HuH-7 (cell line): Measurements from ENCODE around the gene C12orf43.

Experiments
- DNase-seq: peaks from one replicate; pipeline ENCODE4 v3.0.0; 2011; ENCODE audit warnings: low spot score

C12orf43 gene

GRCh38 chr12:121030576-121031212 lies 14.4 kb upstream of the C12orf43 start:
- DNase-seq, result no peak

- DNase-seq, result peak; percentile 57
These were observed 10.2 kb upstream of the C12orf43 start for GRCh38 chr12:121026274-121027045.

- DNase-seq, result no peak
These were observed 9.3 kb upstream of the C12orf43 start for GRCh38 chr12:121025442-121026226.

- DNase-seq, result no peak
These were observed 7.5 kb upstream of the C12orf43 start for GRCh38 chr12:121023799-121024198.

- no peak for DNase-seq
These were observed 6.4 kb upstream of the C12orf43 start for GRCh38 chr12:121022713-121023112.

DNA sequence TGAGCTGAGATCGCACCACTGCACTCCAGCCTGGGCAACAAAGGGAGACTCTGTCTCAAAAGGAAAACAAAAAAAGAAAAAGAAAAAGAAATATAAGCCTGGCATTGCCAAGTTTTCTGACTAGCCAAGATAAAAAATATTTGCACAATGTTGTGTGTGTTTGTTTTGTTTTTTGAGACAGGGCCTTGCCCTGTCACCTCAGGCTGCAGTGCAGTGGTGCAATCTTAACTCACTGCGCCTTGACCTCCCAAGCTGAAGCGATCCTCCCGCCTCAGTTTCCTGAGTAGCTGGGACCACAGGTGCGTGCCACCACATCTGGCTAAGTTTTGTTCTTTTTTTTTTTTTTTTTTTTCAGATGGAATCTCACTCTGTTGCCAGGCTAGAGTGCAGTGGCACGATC lies 5.5 kb upstream of the C12orf43 start:
- DNase-seq, result no peak

DNA sequence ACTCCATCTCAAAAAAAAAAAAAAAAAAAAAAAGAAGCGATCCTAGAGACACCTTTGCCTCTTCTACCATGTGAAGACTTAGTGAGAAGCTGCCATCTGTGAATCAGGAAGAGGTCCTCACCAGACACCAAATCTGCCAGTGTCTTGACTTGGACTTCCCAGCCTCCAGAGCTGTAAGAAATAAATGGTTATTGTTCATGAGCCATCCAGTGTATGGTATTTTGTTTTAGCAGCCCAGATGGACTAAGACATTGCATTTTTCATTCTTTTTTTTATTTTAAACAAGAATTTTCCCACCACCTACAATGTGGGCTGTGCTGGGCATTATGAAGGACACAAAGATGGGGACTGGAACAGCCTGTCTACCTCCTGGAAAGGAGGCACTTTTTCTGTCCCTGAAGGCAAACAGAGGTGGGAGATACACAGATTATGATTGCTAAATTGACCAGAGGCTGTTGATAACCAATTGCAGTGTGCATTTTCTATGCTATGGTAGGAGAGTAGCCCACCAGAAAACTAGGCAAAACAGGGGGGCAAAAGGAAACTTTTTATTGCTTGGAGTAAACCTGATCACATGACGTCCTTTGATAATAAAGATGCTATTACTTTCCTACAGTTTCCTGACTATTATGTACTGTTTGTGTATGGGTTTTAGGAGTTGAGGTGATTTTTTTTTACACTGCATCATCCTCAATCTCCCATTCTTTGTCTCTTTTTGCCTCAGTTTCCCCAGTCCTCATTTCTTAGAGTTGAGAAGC lies 2.8 kb upstream of the C12orf43 start:
- no peak for DNase-seq

DNA sequence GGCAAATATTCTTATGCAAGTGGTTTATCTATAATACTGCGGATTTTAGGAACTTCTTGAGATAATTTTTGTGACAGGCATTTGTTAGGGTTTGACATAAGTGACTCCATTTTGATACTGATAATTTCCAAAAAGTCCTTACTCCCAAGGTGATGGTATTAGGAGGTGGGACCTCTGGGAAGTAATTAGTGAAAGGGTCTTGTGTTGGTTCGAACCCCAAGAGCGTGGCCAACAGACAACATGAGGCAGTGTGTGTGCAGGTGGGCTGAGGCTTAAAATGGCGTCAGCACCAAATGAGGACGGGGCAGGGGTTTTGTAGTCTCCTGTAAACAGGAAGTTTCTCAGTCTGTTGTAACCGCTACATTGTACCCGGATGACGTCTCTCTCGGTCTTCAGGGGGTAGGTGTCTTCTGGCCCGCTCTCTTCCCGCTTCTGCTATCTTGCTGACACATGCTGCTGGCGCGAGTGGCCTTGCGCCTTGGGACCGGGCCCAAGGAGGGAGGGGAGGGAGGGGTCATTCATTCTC lies 1.7 kb upstream of the C12orf43 start:
- no peak for DNase-seq

DNA sequence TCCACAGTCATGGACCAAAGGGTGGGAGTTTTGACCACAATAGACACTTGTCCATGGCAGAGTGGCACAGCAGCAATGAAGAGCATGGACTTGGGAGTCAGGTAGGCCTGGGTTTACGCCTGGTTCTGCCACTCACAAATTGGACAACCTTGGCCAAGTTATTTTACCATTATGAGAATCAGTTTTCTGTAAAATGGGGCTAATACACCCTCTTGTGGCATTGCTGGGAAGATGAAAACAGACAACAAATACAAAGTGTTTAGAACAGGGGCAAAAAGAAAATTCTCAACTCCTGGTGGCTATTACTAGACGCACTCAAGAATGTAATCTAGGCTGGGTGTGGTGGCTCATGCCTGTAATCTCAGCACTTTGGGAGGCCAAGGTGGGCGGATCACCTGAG lies 2.6 kb downstream of the C12orf43 start:
- DNase-seq, result no peak

- DNase-seq, result no peak
These were observed 4.5 kb downstream of the C12orf43 start for GRCh38 chr12:121011820-121012219.

DNA sequence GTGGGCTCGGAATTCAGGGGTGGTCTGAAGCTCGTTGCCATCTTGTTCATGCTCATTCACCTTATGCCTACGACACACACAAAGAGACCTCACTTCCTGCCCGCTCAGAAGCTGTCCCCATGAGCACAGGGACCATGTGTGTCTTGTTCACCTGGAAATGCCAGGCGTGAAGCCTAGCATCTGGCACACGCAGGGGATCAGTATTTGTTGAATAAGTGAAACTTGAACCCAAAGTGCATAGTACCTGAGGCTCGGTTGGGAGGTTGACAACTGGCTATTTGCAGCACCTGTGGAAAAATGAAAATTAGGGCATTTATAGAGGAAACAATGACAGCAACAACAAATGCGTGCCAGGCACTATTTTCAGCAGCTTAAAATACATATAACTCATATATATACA lies 5.4 kb downstream of the C12orf43 start:
- DNase-seq, result no peak

DNA sequence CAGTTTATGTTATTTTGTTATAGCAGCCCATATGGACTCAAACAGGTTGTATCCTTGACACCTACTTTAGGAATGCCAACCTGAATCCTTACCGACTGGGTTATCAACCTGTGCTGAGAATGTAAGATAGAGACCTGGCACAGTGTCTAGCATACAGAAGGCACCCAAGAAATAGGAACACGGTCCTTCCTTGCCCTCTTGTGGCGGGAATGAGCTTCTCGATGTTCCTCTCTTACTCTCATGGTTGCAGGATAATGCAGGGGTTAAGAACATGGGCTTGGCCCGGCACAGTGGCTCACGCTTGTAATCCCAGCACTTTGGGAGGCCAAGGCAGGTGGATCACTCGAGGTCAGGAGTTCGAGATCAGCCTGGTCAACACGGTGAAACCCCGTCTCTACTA lies 6.5 kb downstream of the C12orf43 start:
- peak; percentile 51 for DNase-seq

- no peak for DNase-seq
These were observed 7.8 kb downstream of the C12orf43 start for GRCh38 chr12:121008347-121009098.

DNA sequence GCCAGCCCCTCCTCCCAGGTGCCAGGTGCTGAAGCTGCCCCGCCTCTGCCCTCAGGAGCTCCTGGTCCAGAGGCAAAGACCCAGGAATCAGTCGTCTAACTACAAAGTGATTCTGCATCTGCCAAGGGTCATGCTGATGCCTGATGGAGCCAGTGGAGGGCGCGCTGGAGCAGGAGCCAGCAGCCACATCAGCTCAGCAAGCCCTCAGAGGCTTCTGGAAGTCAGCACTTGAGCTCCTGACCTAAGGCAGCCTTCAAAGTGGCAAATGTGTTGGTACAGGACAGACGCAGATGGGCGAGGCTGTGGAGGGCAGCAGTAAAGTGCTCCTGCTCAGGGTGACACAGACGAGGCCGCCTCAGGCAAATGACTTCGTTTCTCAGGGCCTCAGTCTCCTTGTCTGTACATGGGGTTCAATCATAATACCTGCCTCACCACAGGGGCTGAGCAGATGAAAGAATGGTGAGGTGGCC lies 10.9 kb downstream of the C12orf43 start:
- DNase-seq, result peak; percentile 59

DNA sequence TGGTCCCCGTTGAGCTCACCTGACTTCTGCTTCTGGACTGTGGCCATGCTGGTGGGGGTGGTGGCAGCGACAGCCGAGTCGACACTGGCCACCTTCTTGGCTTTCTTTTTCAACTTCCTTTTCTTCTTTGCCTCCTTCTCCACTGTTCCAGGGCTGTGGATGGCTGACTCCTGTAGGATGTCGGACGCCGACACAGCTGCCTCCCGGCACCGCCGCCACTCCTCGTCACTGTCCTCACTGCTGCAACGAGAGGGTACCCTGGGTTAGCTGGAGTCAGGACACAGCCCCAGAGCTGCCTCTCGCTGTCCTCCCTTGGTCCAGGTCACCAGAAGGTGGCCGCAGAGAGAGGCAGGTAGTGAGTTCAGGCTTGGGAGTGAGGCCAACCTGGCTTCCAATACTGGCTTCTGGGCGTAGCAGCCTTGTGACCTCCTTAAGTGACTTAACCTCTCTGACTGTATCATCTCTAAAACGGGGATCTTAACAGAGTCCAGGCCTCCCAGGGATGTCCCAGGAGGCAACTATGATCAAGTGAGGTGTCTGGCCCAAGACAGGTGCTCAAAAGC lies 12.0 kb downstream of the C12orf43 start:
- DNase-seq, result no peak

DNA sequence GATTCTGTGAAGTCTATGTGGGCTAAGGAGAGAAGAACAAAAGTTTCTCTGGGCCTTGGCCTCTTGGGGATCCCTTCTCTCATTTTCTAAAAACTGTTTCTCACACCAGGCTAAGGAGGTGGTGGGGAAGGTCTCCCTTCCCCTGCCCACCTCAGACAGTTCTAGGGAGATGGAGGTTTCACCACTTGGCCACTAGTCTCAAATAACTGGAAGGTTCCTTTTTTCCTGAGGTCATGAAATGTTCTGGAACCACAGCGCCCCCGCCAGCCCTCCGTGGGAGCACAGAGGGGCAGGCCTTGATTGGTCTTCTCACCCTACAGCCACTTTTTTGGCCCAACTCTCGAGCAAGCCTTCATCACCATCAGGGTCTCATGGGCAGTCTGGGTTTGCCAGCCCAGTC lies 12.6 kb downstream of the C12orf43 start:
- DNase-seq, result peak; percentile 40

DNA sequence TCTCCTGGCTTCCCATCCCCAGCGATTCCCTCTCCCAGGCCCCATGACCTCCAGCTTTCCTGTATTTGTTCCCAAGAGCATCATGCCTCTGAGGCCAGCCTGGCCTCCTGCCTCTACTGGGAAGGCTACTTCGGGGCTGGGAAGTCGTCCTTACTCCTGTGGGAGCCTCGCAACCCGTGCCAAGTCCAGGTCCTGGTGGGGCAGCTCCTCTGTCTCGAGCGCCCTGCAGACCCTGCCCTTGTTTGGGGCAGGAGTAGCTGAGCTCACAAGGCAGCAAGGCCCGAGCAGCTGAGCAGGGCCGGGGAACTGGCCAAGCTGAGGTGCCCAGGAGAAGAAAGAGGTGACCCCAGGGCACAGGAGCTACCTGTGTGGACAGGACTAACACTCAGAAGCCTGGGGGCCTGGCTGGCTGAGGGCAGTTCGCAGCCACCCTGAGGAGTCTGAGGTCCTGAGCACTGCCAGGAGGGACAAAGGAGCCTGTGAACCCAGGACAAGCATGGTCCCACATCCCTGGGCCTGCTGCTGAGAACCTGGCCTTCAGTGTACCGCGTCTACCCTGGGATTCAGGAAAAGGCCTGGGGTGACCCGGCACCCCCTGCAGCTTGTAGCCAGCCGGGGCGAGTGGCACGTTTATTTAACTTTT lies 14.3 kb downstream of the C12orf43 start:
- DNase-seq, result no peak

- DNase-seq, result no peak
These were observed 15.2 kb downstream of the C12orf43 start for GRCh38 chr12:121001060-121001459.

DNA sequence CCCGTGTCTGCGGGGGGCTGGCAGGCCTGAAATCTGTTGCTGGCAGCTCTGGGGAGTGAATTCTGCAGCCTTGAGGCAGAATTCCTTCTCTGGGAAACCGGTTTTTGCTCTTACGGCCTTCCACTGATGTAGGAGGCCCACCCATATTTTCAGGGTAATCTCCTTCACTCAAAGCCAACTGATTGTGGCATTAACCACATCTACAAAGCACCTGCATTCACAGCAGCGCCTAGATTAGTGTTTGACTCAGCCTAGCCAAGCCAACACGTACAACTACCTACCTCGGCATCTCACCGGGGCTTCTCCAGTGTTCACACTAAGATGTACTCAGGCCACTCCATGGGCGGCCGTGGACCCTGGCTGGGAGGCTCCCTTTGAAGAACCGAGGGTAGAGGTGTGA lies 15.8 kb downstream of the C12orf43 start:
- DNase-seq, result no peak
